Activated T-cell treated with anti-CD3 and anti-CD28 coated beads, Interleukin-2, amount 50 U/mL, for 24 hours (primary cell): Measurements from ENCODE around the gene SCN2A.
"Not testable (repeated sequence)": the region's sequence is repeated elsewhere in the genome, so short reads cannot be mapped to it uniquely, and the experiment has no call there.

Experiments
- DNase-seq: peaks from one replicate; pipeline ENCODE4 v3.0.0-alpha.2; 2020
- H3K27ac Mint-ChIP-seq: 2 replicates; pipeline ENCODE4 v1.8.0; 2020; ENCODE audit warnings: mild to moderate bottlenecking, mixed read lengths
- H3K27me3 Mint-ChIP-seq: 2 replicates; pipeline ENCODE4 v1.8.0; 2020; ENCODE audit warnings: mixed read lengths
- H3K36me3 Mint-ChIP-seq: 2 replicates; pipeline ENCODE4 v1.8.0; 2020; ENCODE audit warnings: low read depth, mixed read lengths
- H3K4me1 Mint-ChIP-seq: 2 replicates; pipeline ENCODE4 v1.8.0; 2020; ENCODE audit warnings: low read depth, mixed read lengths
- H3K4me3 Mint-ChIP-seq: 2 replicates; pipeline ENCODE4 v1.8.0; 2020; ENCODE audit warnings: mild to moderate bottlenecking, moderate library complexity, mixed read lengths
- H3K9me3 Mint-ChIP-seq: 2 replicates; pipeline ENCODE4 v1.8.0; 2020; ENCODE audit warnings: mixed read lengths

Gene SCN2A

GRCh38 chr2:165328272-165328671, 89.1 kb downstream of the SCN2A start:
- no peak overlapping the region for H3K4me3 Mint-ChIP-seq
- H3K36me3 Mint-ChIP-seq, result no peaks in the 10 kb centered on the region
- no peaks in the 10 kb centered on the region for H3K27me3 Mint-ChIP-seq
- peaks cover 12% of the 10 kb centered on the region for H3K4me1 Mint-ChIP-seq
- H3K27ac Mint-ChIP-seq, result no peak overlapping the region
- H3K9me3 Mint-ChIP-seq, result no peaks in the 10 kb centered on the region
- no peak for DNase-seq

GRCh38 chr2:165344276-165344675, 105.1 kb downstream of the SCN2A start:
- H3K27me3 Mint-ChIP-seq, H3K27ac Mint-ChIP-seq, H3K9me3 Mint-ChIP-seq, H3K4me1 Mint-ChIP-seq, DNase-seq, H3K4me3 Mint-ChIP-seq, H3K36me3 Mint-ChIP-seq: not testable (repeated sequence)

- H3K4me3 Mint-ChIP-seq, result no peak overlapping the region
- H3K4me1 Mint-ChIP-seq, result no peaks in the 10 kb centered on the region
- DNase-seq, result no peak
- no peaks in the 10 kb centered on the region for H3K36me3 Mint-ChIP-seq
- no peaks in the 10 kb centered on the region for H3K9me3 Mint-ChIP-seq
- peaks cover 6% of the 10 kb centered on the region for H3K27me3 Mint-ChIP-seq
- no peak overlapping the region for H3K27ac Mint-ChIP-seq
These were observed 109.2 kb downstream of the SCN2A start for GRCh38 chr2:165348441-165348840.

GRCh38 chr2:165349181-165349580, 110.0 kb downstream of the SCN2A start:
- Mint-ChIP-seq H3K4me1 (no peaks in the 10 kb centered on the region), H3K9me3 (no peaks in the 10 kb centered on the region)

GRCh38 chr2:165357758-165358157, 118.5 kb downstream of the SCN2A start:
- Mint-ChIP-seq H3K4me1 (no peaks in the 10 kb centered on the region), H3K36me3 (no peaks in the 10 kb centered on the region), H3K27me3 (no peaks in the 10 kb centered on the region), H3K9me3 (no peaks in the 10 kb centered on the region), H3K27ac (no peak overlapping the region), H3K4me3 (no peak overlapping the region)
- no peak for DNase-seq

More at GRCh38 chr2:165349181-165349580, 110.0 kb downstream of the SCN2A start:
- DNase-seq, result no peak
- Mint-ChIP-seq H3K27ac (no peak overlapping the region), H3K27me3 (peaks cover 6% of the 10 kb centered on the region), H3K36me3 (no peaks in the 10 kb centered on the region), H3K4me3 (no peak overlapping the region)

GRCh38 chr2:165361514-165361913, 122.3 kb downstream of the SCN2A start:
- Mint-ChIP-seq H3K9me3 (no peaks in the 10 kb centered on the region), H3K4me3 (no peak overlapping the region), H3K4me1 (no peaks in the 10 kb centered on the region), H3K27me3 (no peaks in the 10 kb centered on the region), H3K27ac (no peak overlapping the region), H3K36me3 (no peaks in the 10 kb centered on the region)
- DNase-seq, result no peak

GRCh38 chr2:165369131-165369897, 130.1 kb downstream of the SCN2A start:
- no peak for DNase-seq
- H3K4me3 Mint-ChIP-seq, result no peak overlapping the region
- H3K4me1 Mint-ChIP-seq, result no peaks in the 10 kb centered on the region
- H3K27me3 Mint-ChIP-seq, result no peaks in the 10 kb centered on the region
- no peaks in the 10 kb centered on the region for H3K9me3 Mint-ChIP-seq
- H3K27ac Mint-ChIP-seq, result no peak overlapping the region
- no peaks in the 10 kb centered on the region for H3K36me3 Mint-ChIP-seq

- Mint-ChIP-seq H3K4me1 (no peaks in the 10 kb centered on the region), H3K36me3 (no peaks in the 10 kb centered on the region), H3K9me3 (no peaks in the 10 kb centered on the region), H3K4me3 (no peak overlapping the region), H3K27me3 (no peaks in the 10 kb centered on the region), H3K27ac (no peak overlapping the region)
- DNase-seq, result no peak
These were observed 130.7 kb downstream of the SCN2A start for GRCh38 chr2:165369898-165370296.

GRCh38 chr2:165371356-165371755, 132.1 kb downstream of the SCN2A start:
- Mint-ChIP-seq H3K27ac (no peak overlapping the region), H3K36me3 (no peaks in the 10 kb centered on the region), H3K4me3 (no peak overlapping the region)

GRCh38 chr2:165373278-165374010, 134.2 kb downstream of the SCN2A start:
- Mint-ChIP-seq H3K27me3 (no peaks in the 10 kb centered on the region), H3K27ac (no peak overlapping the region), H3K36me3 (no peaks in the 10 kb centered on the region)

More at GRCh38 chr2:165371356-165371755, 132.1 kb downstream of the SCN2A start:
- DNase-seq, result no peak
- no peaks in the 10 kb centered on the region for H3K9me3 Mint-ChIP-seq
- no peaks in the 10 kb centered on the region for H3K27me3 Mint-ChIP-seq
- no peaks in the 10 kb centered on the region for H3K4me1 Mint-ChIP-seq

GRCh38 chr2:165376571-165376975, 137.4 kb downstream of the SCN2A start:
- Mint-ChIP-seq H3K27me3 (peaks cover 2% of the 10 kb centered on the region), H3K27ac (no peak overlapping the region), H3K4me3 (no peak overlapping the region), H3K36me3 (no peaks in the 10 kb centered on the region), H3K4me1 (no peaks in the 10 kb centered on the region), H3K9me3 (no peaks in the 10 kb centered on the region)
- DNase-seq, result no peak

More at GRCh38 chr2:165373278-165374010, 134.2 kb downstream of the SCN2A start:
- no peaks in the 10 kb centered on the region for H3K4me1 Mint-ChIP-seq
- DNase-seq, result no peak
- H3K9me3 Mint-ChIP-seq, result no peaks in the 10 kb centered on the region
- H3K4me3 Mint-ChIP-seq, result no peak overlapping the region

- Mint-ChIP-seq H3K4me3 (no peak overlapping the region), H3K36me3 (no peaks in the 10 kb centered on the region), H3K4me1 (no peaks in the 10 kb centered on the region), H3K27me3 (peaks cover 2% of the 10 kb centered on the region), H3K9me3 (no peaks in the 10 kb centered on the region), H3K27ac (no peak overlapping the region)
- DNase-seq, result no peak
These were observed 143.1 kb downstream of the SCN2A start for GRCh38 chr2:165382362-165382761.

GRCh38 chr2:165390875-165391274, 151.7 kb downstream of the SCN2A start:
- no peak for DNase-seq
- Mint-ChIP-seq H3K4me3 (no peak overlapping the region), H3K36me3 (no peaks in the 10 kb centered on the region), H3K27me3 (peaks cover 7% of the 10 kb centered on the region), H3K27ac (no peak overlapping the region), H3K9me3 (no peaks in the 10 kb centered on the region), H3K4me1 (peaks cover 3% of the 10 kb centered on the region)

- no peak for DNase-seq
- Mint-ChIP-seq H3K4me1 (peaks cover 3% of the 10 kb centered on the region), H3K36me3 (no peaks in the 10 kb centered on the region), H3K27ac (no peak overlapping the region), H3K9me3 (no peaks in the 10 kb centered on the region), H3K4me3 (no peak overlapping the region), H3K27me3 (peaks cover 9% of the 10 kb centered on the region)
These were observed 152.6 kb downstream of the SCN2A start for GRCh38 chr2:165391791-165392190.

GRCh38 chr2:165398603-165399002, 159.4 kb downstream of the SCN2A start:
- H3K4me1 Mint-ChIP-seq, H3K4me3 Mint-ChIP-seq, H3K36me3 Mint-ChIP-seq, H3K9me3 Mint-ChIP-seq, DNase-seq: not testable (repeated sequence)
- H3K27me3 Mint-ChIP-seq, result peaks cover 19% of the 10 kb centered on the region
- peak overlapping the region; percentile 38 for H3K27ac Mint-ChIP-seq
